A549 (cell line): Measurements from ENCODE around the gene PAPPA2. TPM values are rescaled to one million over a fixed set of nuclear protein-coding genes. Genes with fewer than 3 reads are reported as not detected.

Experiments used
- ATAC-seq, 2 experiments: fragments of 200-7000 bp in 1 of 2; fragments of >200 bp in 1 of 2; cut with Nextera tagmentation in 1 of 2; cut with Tn5 transposase in 1 of 2; 3 replicates each; pipeline versions ENCODE4 v1.8.0 to v1.9.1; 2018 to 2020; ENCODE audit warnings: mild to moderate bottlenecking in 1 of 2, moderate library complexity in 1 of 2
- CTCF ChIA-PET: fragments of 300-600 bp; sonication (Branson Sonifier 250); formaldehyde crosslinking; extraction: SDS; loops from one replicate; lab custom pipeline; 2021; ENCODE audit warnings: antibody characterized with exemption, inconsistent platforms; lab: Yijun Ruan, JAX
- POLR2A ChIA-PET: fragments of 350-600 bp; formaldehyde crosslinking; extraction: SDS; loops from one replicate; lab custom pipeline; 2021; ENCODE audit warnings: antibody characterized with exemption, inconsistent platforms; lab: Yijun Ruan, JAX
- DNase-seq, 2 experiments: peaks; one replicate each; pipeline versions ENCODE4 v3.0.0 to v3.0.0-alpha.2; 2011 to 2016; ENCODE audit warnings: low read depth in 1 of 2, low spot score in 1 of 2
- FAIRE-seq: peaks from 2 replicates; lab custom pipeline; 2011; peaks lifted over from hg19 to GRCh38; lab: Jason Lieb, UNC
- H3K27ac ChIP-seq, 2 experiments: fragments of >200 bp; sonication (Bioruptor Twin); formaldehyde crosslinking; 3 replicates each; pipeline ENCODE4 v1.5.1; 2016 to 2017
- H3K4me1 ChIP-seq: fragments of >200 bp; sonication (Bioruptor Twin); formaldehyde crosslinking; 3 replicates; pipeline ENCODE4 v1.6.1; 2016
- H3K4me2 ChIP-seq: fragments of >200 bp; sonication (Bioruptor Twin); formaldehyde crosslinking; 3 replicates; pipeline ENCODE4 v1.6.1; 2016
- H3K4me3 ChIP-seq: fragments of >200 bp; sonication (Bioruptor Twin); formaldehyde crosslinking; 3 replicates; pipeline ENCODE4 v1.5.1; 2016
- H3K9me3 ChIP-seq: fragments of >200 bp; sonication (Bioruptor Twin); formaldehyde crosslinking; 3 replicates; pipeline ENCODE4 v1.6.1; 2016
- CBX8 ChIP-seq: fragments of 200-600 bp; sonication (generic); IDR thresholded peaks from 2 replicates; pipeline ENCODE4 v1.6.1; 2016
- CTCF ChIP-seq: fragments of >200 bp; sonication (Bioruptor Twin); formaldehyde crosslinking; IDR thresholded peaks from 3 replicates; pipeline ENCODE4 v1.5.1; 2016
- EHMT2 ChIP-seq: fragments of 200-600 bp; sonication (generic); IDR thresholded peaks from 2 replicates; pipeline ENCODE4 v1.6.1; 2016; ENCODE audit warnings: antibody characterized with exemption, low read depth, mild to moderate bottlenecking, moderate library complexity
- ELK1 ChIP-seq: fragments of 150-350 bp; IDR thresholded peaks from 2 replicates; pipeline ENCODE4 v1.6.1; 2014; ENCODE audit warnings: low read depth, mild to moderate bottlenecking, low read length
- FOXS1 ChIP-seq: fragments of 250-450 bp; sonication (Bioruptor Pico); IDR thresholded peaks from 2 replicates; pipeline ENCODE4 v1.5.0; 2020; ENCODE audit warnings: mild to moderate bottlenecking, moderate library complexity
- GATA3 ChIP-seq: IDR thresholded peaks from 2 replicates; pipeline ENCODE4 v1.6.1; 2012; ENCODE audit warnings: borderline replicate concordance
- JUNB ChIP-seq: fragments of >200 bp; sonication (Bioruptor Twin); formaldehyde crosslinking; IDR thresholded peaks from 2 replicates; pipeline ENCODE4 v1.6.1; 2016
- KDM5A ChIP-seq: fragments of 200-600 bp; sonication (generic); IDR thresholded peaks from 2 replicates; pipeline ENCODE4 v1.6.1; 2016; ENCODE audit warnings: antibody characterized with exemption, mild to moderate bottlenecking
- NR3C1 ChIP-seq: fragments of >200 bp; sonication (Bioruptor Twin); formaldehyde crosslinking; IDR thresholded peaks from 3 replicates; pipeline ENCODE4 v1.6.1; 2017
- PBX3 ChIP-seq: IDR thresholded peaks from 2 replicates; pipeline ENCODE4 v1.6.1; 2012
- PHF8 ChIP-seq: fragments of 200-600 bp; sonication (generic); IDR thresholded peaks from 2 replicates; pipeline ENCODE4 v1.6.1; 2016; ENCODE audit warnings: low read depth, mild to moderate bottlenecking, antibody characterized with exemption, moderate library complexity, borderline replicate concordance
- SMC3 ChIP-seq: fragments of >200 bp; sonication (Bioruptor Twin); formaldehyde crosslinking; IDR thresholded peaks from 3 replicates; pipeline ENCODE4 v1.6.1; 2018; ENCODE audit warnings: inconsistent platforms
- USF2 ChIP-seq: fragments of 450-650 bp; IDR thresholded peaks from 2 replicates; pipeline ENCODE4 v1.6.1; 2014; ENCODE audit warnings: antibody characterized with exemption
- ZFP36 ChIP-seq: fragments of 450-650 bp; IDR thresholded peaks from 2 replicates; pipeline ENCODE4 v1.6.1; 2014; ENCODE audit warnings: borderline replicate concordance; ENCODE audit not compliant: partially characterized antibody
- ZNF302 ChIP-seq: fragments of 250-450 bp; sonication (Bioruptor Pico); IDR thresholded peaks from 2 replicates; pipeline ENCODE4 v1.9.0; 2021; ENCODE audit warnings: inconsistent platforms, mild to moderate bottlenecking, moderate library complexity
- WGBS: methylation state at CpG from one replicate; pipeline ENCODE4 v1.1.6; 2017; ENCODE audit errors: missing lambda C conversion rate; 5-methylcytosine and 5-hydroxymethylcytosine counted together
- polyA plus RNA-seq, 4 experiments: library from polyadenylated mRNA; depleted of rRNA in 3 of 4; stranded (reverse); fragments of >200 nt; fragmentation: RNase III in 1 of 4; extraction: RNeasy Plus Mini Kit Qiagen cat#74134 plus additional on column Dnase treatment in 1 of 4; gene quantifications; 2 replicates in 3 of 4; 3 replicates in 1 of 4; pipeline ENCODE4 v1.2.3, GENCODE V29; 2011 to 2017

PAPPA2 gene
- polyA plus RNA-seq, 2 of the 4 experiments (the other 2 are of a cell fraction), result 0.03 to 0.72 TPM

- DNase-seq, result no peak
Measured at GRCh38 chr1:176575991-176576390, 113.0 kb downstream of the PAPPA2 start.

GRCh38 chr1:176576670-176577069, 113.7 kb downstream of the PAPPA2 start:
- no peak overlapping the region for H3K27ac ChIP-seq
- FAIRE-seq (no peak), DNase-seq (no peak)
- TF ChIP-seq KDM5A, result no peak
- no peak for TF ChIP-seq EHMT2
- TF ChIP-seq ZNF302 (CRISPR knock-in tag), result no peak
- TF ChIP-seq PBX3, result no peak
- no peak for TF ChIP-seq USF2
- TF ChIP-seq GATA3, result no peak
- no peak for TF ChIP-seq ZFP36
- TF ChIP-seq NR3C1, result no peak
- no peak for TF ChIP-seq SMC3
- no peak for TF ChIP-seq FOXS1 (CRISPR knock-in tag)
- TF ChIP-seq, all 56 proteins: peak for 0
- Histone ChIP-seq H3K4me3 (no peak overlapping the region), H3K9me3 (no peaks in the 10 kb centered on the region), H3K4me2 (no peak overlapping the region), H3K4me1 (no peaks in the 10 kb centered on the region)
- CTCF ChIA-PET, result no interaction called here
- WGBS, result 4% methylated on average over 5 of the region's 5 CpGs
- ATAC-seq, result no peak
- POLR2A ChIA-PET, result no interaction called here

More at GRCh38 chr1:176575991-176576390, 113.0 kb downstream of the PAPPA2 start:
- 0% methylated on average over 1 of the region's 1 CpG for WGBS
- Histone ChIP-seq H3K4me2 (no peak overlapping the region), H3K9me3 (no peaks in the 10 kb centered on the region), H3K4me3 (no peak overlapping the region), H3K27ac (no peak overlapping the region), H3K4me1 (no peaks in the 10 kb centered on the region)
- no peak for TF ChIP-seq ZFP36
- TF ChIP-seq NR3C1, result no peak
- POLR2A ChIA-PET, result no interaction called here
- ATAC-seq, result no peak
- FAIRE-seq, result no peak
- CTCF ChIA-PET, result interaction anchor here (1.5 kb wide), 1 partner anchor 16 kb away, joined by 8 read pairs; no protein-coding TSS in a partner anchor

GRCh38 chr1:176577646-176578197, 114.7 kb downstream of the PAPPA2 start:
- H3K4me2 ChIP-seq, result no peak overlapping the region
- no peak for ATAC-seq
- ChIA-PET CTCF (interaction anchor here (0.5 kb wide), 1 partner anchor 149 kb away, joined by 3 read pairs; no protein-coding TSS in a partner anchor), POLR2A (no interaction called here)
- no peaks in the 10 kb centered on the region for H3K4me1 ChIP-seq
- no peaks in the 10 kb centered on the region for H3K9me3 ChIP-seq
- no peak for FAIRE-seq
- TF ChIP-seq PHF8 (no peak), SMC3 (no peak), JUNB (no peak), ELK1 (no peak), PBX3 (no peak), CBX8 (no peak)
- 5% methylated on average over 4 of the region's 4 CpGs for WGBS
- H3K27ac ChIP-seq, result no peak overlapping the region
- H3K4me3 ChIP-seq, result no peak overlapping the region
- DNase-seq, result no peak

GRCh38 chr1:176579087-176579486, 116.1 kb downstream of the PAPPA2 start:
- 10% methylated on average over 3 of the region's 3 CpGs for WGBS
- FAIRE-seq, result no peak
- TF ChIP-seq SMC3 (no peak), CTCF (no peak), ZNF302 (CRISPR knock-in tag) (no peak), PHF8 (no peak)
- ATAC-seq, result no peak
- Histone ChIP-seq H3K4me3 (no peak overlapping the region), H3K4me1 (no peaks in the 10 kb centered on the region), H3K9me3 (no peaks in the 10 kb centered on the region), H3K4me2 (no peak overlapping the region), H3K27ac (no peak overlapping the region)
- POLR2A ChIA-PET, result no interaction called here
- no peak for DNase-seq
- CTCF ChIA-PET, result no interaction called here
